Gastrocnemius medialis (tissue), 4 donors: Measurements from ENCODE around the gene PRDM16. TPM values are rescaled to one million over a fixed set of nuclear protein-coding genes. Genes with fewer than 3 reads are reported as not detected.

Experiments used
- ATAC-seq, 2 donors: fragments of 150-250 bp; one replicate each; pipeline ENCODE4 v1.9.1; 2016
- DNase-seq, 2 donors: peaks; one replicate each; pipeline ENCODE4 v3.0.0-alpha.2; 2019
- H3K27ac ChIP-seq, 4 donors: fragments of 200-600 bp; sonication (generic); 1 replicate in 1 of 4; 2 replicates in 3 of 4; pipeline ENCODE4 v1.5.1; 2016 to 2018; ENCODE audit warnings: mild to moderate bottlenecking in 2 of 4, moderate library complexity in 1 of 4
- H3K27me3 ChIP-seq, 3 donors: fragments of 200-600 bp; sonication (generic) in 2 of 3; 1 replicate in 1 of 3; 2 replicates in 2 of 3; pipeline versions ENCODE4 v1.5.1 to v1.6.0; 2016 to 2019; ENCODE audit warnings: mild to moderate bottlenecking in 1 of 3, moderate library complexity in 1 of 3
- H3K36me3 ChIP-seq, 2 donors: fragments of 200-600 bp; sonication (generic) in 1 of 2; one replicate each; pipeline ENCODE4 v1.5.1; 2017 to 2018
- H3K4me1 ChIP-seq, 2 donors: fragments of 200-600 bp; sonication (generic) in 1 of 2; one replicate each; pipeline ENCODE4 v1.5.1; 2016 to 2017; ENCODE audit warnings: mild to moderate bottlenecking in 2 of 2
- H3K4me3 ChIP-seq, 4 donors: fragments of 200-600 bp; sonication (generic) in 3 of 4; 1 replicate in 1 of 4; 2 replicates in 3 of 4; pipeline ENCODE4 v1.5.1; 2016 to 2019; ENCODE audit warnings: mild to moderate bottlenecking in 2 of 4
- H3K9me3 ChIP-seq, 3 donors: fragments of 200-600 bp; sonication (generic) in 2 of 3; 1 replicate in 1 of 3; 2 replicates in 2 of 3; pipeline ENCODE4 v1.5.1; 2016 to 2019
- POLR2A ChIP-seq, 2 donors: fragments of 450-650 bp; IDR thresholded peaks; one replicate each; pipeline ENCODE4 v1.6.1; 2017; ENCODE audit warnings: antibody characterized with exemption in 2 of 2, mild to moderate bottlenecking in 2 of 2, moderate library complexity in 2 of 2
- in situ Hi-C, 4 donors: fragments of 200-750 bp; cut with MboI; loops; one replicate each; pipeline versions ENCODE4 v1.15.0 to v1.8.0; 2017; ENCODE audit warnings: low sequenced_read_pairs in 4 of 4
- intact Hi-C: fragments of 100-400 bp; cut with DNase I; formaldehyde crosslinking; loops from one replicate; pipeline ENCODE4 v1.15.1; 2023; ENCODE audit warnings: low total_unique reads
- total RNA-seq, 4 donors: library from RNA; depleted of rRNA; stranded (reverse); fragments of >200 nt; gene quantifications; one replicate each; pipeline versions ENCODE4 v1.1.0 to v1.2.3, GENCODE V29; 2016
- TF ChIP-seq, protein P1 (sequence below), 5 experiments: fragments of 450-650 bp in 3 of 5; fragments of 200-600 bp in 2 of 5; sonication (generic) in 2 of 5; IDR thresholded peaks in 4 of 5; conservative IDR thresholded peaks in 1 of 5; 1 replicate in 4 of 5; 2 replicates in 1 of 5; pipeline ENCODE4 v1.5.1; 2016 to 2019; ENCODE audit warnings: antibody characterized with exemption in 5 of 5, mild to moderate bottlenecking in 3 of 5, moderate library complexity in 3 of 5

PRDM16 gene
- total RNA-seq, 4 donors from 2014 or later = 0.03 to 0.19 (median 0.17) TPM

DNA sequence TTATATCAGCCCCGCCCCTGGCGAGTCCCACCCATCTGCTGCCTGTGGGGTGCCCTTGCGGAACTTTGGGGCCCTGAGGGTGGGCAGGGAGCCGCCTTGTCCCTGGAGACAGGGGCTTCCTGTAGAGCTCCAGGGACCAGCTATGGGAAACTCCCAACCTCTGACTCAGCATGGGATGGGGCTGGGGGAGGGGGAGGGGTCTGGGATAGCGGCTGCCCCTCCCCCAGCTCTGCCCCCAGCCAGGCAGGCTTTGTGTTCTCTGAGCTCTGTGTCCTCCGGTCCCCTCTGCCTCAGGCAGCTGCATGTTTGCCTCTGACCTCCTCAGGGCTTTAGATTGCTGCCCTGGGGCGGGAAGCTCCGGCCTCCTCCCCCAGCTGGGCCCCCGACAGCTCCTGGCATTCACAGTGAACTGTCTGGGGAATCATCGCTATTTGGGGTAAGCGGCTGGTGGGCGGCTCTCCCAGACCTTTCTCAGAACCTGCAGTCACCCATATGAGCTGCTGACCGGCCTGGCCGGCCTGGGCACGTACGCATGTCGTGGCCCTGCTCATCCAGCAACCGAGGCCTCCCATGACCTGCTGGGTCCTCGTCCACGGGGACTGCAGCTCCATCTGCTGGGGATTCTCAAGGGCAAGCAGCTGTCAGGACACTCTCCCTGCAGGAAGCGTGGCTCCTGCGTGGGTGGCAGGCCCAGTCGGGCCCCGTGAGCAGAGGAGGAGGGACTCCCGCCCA, 402.5 kb downstream of the PRDM16 start:
- in situ Hi-C loops (no loop called here), intact Hi-C loops (loop anchor here (1.0 kb wide), 1 partner anchor 18 kb away; no protein-coding TSS in a partner anchor)
- Histone ChIP-seq H3K4me3 (no peak overlapping the region), H3K27me3 (no peaks in the 10 kb centered on the region), H3K9me3 (no peaks in the 10 kb centered on the region), H3K27ac (peak overlapping the region in 1 of 4 donors; percentile 22), H3K36me3 (no peaks in the 10 kb centered on the region), H3K4me1 (no peaks in the 10 kb centered on the region)
- DNase-seq = peak; percentile 36 to 54
- ATAC-seq = peak; percentile 71 to 81
- TF ChIP-seq, protein P1, sequence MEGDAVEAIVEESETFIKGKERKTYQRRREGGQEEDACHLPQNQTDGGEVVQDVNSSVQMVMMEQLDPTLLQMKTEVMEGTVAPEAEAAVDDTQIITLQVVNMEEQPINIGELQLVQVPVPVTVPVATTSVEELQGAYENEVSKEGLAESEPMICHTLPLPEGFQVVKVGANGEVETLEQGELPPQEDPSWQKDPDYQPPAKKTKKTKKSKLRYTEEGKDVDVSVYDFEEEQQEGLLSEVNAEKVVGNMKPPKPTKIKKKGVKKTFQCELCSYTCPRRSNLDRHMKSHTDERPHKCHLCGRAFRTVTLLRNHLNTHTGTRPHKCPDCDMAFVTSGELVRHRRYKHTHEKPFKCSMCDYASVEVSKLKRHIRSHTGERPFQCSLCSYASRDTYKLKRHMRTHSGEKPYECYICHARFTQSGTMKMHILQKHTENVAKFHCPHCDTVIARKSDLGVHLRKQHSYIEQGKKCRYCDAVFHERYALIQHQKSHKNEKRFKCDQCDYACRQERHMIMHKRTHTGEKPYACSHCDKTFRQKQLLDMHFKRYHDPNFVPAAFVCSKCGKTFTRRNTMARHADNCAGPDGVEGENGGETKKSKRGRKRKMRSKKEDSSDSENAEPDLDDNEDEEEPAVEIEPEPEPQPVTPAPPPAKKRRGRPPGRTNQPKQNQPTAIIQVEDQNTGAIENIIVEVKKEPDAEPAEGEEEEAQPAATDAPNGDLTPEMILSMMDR (IDR thresholded peaks at IDR 0.05 in 4 of 5, conservative IDR thresholded peaks at IDR 0.05 in 1 of 5) = peak; percentile 44 to 70 (median 64)
- no peak for TF ChIP-seq POLR2A (IDR thresholded peaks at IDR 0.05)

DNA sequence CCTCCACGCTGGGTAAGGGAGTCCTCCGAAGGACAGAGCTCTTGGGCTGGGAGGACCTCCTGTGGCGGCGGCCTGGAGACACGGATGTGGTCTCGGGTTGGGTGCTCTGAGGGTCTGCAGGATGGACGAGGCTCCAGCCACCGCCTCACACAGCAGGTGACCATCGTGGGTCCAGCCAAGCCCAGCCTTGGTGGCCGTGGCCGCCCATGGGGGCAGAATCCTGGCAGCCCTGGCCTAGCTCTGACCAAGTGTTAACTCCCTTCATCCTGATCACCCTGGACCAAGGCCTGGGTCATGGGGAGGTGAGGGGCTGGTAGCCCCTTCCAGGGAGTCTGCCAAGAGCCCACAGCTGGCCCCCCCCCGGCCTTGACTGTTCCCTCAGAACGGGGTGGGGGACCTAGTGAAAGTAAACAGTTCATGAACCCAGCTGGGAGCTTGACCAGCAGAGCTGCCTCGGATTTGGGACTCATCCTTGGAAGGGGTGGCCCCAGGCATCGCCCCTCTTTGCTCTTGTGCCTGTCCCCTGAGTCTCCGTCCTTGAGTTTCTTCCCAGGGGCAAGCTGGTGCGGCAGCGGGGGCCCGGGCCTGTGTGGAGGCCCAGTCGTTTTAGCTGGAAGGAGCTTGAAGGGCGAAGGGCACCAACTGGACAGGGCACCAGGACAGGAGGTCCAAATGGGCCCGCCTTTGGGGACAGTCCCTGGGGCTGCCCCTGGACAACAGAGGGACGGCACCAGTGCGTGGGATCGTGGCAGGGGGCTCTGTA, 403.3 kb downstream of the PRDM16 start:
- DNase-seq = no peak
- ATAC-seq = no peak
- in situ Hi-C loops = no loop called here
- no peak overlapping the region for H3K4me3 ChIP-seq
- no peaks in the 10 kb centered on the region for H3K9me3 ChIP-seq
- H3K27me3 ChIP-seq = no peaks in the 10 kb centered on the region
- intact Hi-C loops = no loop called here
- no peaks in the 10 kb centered on the region for H3K36me3 ChIP-seq
- TF ChIP-seq POLR2A (IDR thresholded peaks at IDR 0.05) = no peak
- TF ChIP-seq, protein P1 (IDR thresholded peaks at IDR 0.05 in 4 of 5, conservative IDR thresholded peaks at IDR 0.05 in 1 of 5) = peak in 1 of 5 experiments; percentile 6
- no peak overlapping the region for H3K27ac ChIP-seq
- H3K4me1 ChIP-seq = no peaks in the 10 kb centered on the region

DNA sequence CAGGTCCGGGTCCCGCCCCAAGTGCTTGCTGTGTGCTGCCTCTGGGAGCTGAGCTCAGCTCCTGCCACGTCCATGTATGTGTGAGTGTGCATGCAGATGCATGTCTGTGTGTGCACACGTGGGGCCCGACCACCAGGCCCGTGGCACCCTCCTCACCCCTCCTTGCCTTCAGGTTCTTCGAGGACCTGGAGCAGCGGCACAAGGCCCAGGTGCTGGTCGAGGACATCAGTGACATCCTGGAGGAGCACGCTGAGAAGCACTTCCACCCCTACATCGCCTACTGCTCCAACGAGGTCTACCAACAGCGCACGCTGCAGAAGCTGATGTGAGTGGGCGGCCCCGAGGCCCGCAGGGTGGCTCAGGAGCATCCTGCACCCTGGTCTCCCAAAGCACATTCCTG, 403.9 kb downstream of the PRDM16 start:
- in situ Hi-C loops (no loop called here), intact Hi-C loops (no loop called here)
- no peaks in the 10 kb centered on the region for H3K9me3 ChIP-seq
- ATAC-seq (no peak), DNase-seq (no peak)
- TF ChIP-seq POLR2A (IDR thresholded peaks at IDR 0.05) = no peak
- TF ChIP-seq, protein P1 (IDR thresholded peaks at IDR 0.05 in 4 of 5, conservative IDR thresholded peaks at IDR 0.05 in 1 of 5) = no peak
- H3K36me3 ChIP-seq = no peaks in the 10 kb centered on the region
- H3K4me1 ChIP-seq = no peaks in the 10 kb centered on the region
- no peak overlapping the region for H3K4me3 ChIP-seq
- no peak overlapping the region for H3K27ac ChIP-seq
- no peaks in the 10 kb centered on the region for H3K27me3 ChIP-seq

DNA sequence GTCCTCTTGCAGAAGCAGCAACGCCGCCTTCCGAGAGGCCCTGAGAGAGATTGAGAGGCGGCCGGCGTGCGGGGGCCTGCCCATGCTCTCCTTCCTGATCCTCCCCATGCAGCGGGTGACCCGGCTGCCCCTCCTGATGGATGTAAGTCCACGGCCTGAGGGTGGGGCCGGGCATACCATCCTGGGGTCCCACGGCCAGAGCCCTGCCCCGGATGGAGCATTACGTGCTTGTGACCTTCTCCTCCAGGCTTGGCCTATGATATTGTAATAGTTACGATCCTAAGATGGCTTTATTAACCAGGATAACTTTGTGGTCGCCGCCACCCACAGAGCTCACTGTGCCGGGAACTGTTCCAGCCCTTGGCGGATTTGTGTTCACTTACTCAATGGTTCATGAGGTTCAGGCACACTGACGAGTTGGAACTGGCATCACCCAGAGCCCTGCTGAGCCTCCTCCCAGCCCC, 404.4 kb downstream of the PRDM16 start:
- Histone ChIP-seq H3K36me3 (no peaks in the 10 kb centered on the region), H3K27ac (no peak overlapping the region), H3K4me1 (no peaks in the 10 kb centered on the region), H3K9me3 (no peaks in the 10 kb centered on the region), H3K27me3 (no peaks in the 10 kb centered on the region), H3K4me3 (no peak overlapping the region)
- ATAC-seq (no peak), DNase-seq (no peak)
- no peak for TF ChIP-seq POLR2A (IDR thresholded peaks at IDR 0.05)
- TF ChIP-seq, protein P1 (IDR thresholded peaks at IDR 0.05 in 4 of 5, conservative IDR thresholded peaks at IDR 0.05 in 1 of 5) = no peak
- in situ Hi-C loops = no loop called here
- intact Hi-C loops = no loop called here
